HepG2 (cell line): ENCODE results near the gene SEPTIN2. TPM values are rescaled to one million over a fixed set of nuclear protein-coding genes. Genes with fewer than 3 reads are reported as not detected.
"Not testable (repeated sequence)": the region's sequence is repeated elsewhere in the genome, so short reads cannot be mapped to it uniquely, and the experiment has no call there.

Source experiments
- RARA ChIP-seq: IDR thresholded peaks from 2 replicates; pipeline ENCODE4 v1.6.1; 2016; ENCODE audit warnings: missing genetic modification reagents, missing compliant biosample characterization
- RCOR2 ChIP-seq: IDR thresholded peaks from 2 replicates; pipeline ENCODE4 v1.6.1; 2016; ENCODE audit warnings: missing biosample characterization, missing genetic modification reagents
- SOX6 ChIP-seq, 2 experiments: fragments of 450-650 bp in 1 of 2; sonication (generic) in 1 of 2; formaldehyde crosslinking in 1 of 2; IDR thresholded peaks; 2 replicates each; pipeline versions ENCODE4 v1.4.0 to v1.6.1; 2017 to 2020; ENCODE audit warnings: antibody characterized with exemption in 1 of 2, mild to moderate bottlenecking in 1 of 2, missing genetic modification reagents in 1 of 2
- TBX2 ChIP-seq: sonication (generic); formaldehyde crosslinking; IDR thresholded peaks from 2 replicates; pipeline ENCODE4 v1.5.0; 2020; ENCODE audit warnings: missing genetic modification reagents, mild to moderate bottlenecking, borderline replicate concordance
- TBX3 ChIP-seq: fragments of 450-650 bp; IDR thresholded peaks from 2 replicates; pipeline ENCODE4 v1.6.1; 2017; ENCODE audit warnings: antibody characterized with exemption, mild to moderate bottlenecking, inconsistent platforms, borderline replicate concordance
- THAP11 ChIP-seq: IDR thresholded peaks from 2 replicates; pipeline ENCODE4 v1.6.1; 2016; ENCODE audit warnings: missing biosample characterization, missing genetic modification reagents
- ZBTB38 ChIP-seq: sonication (generic); formaldehyde crosslinking; IDR thresholded peaks from 2 replicates; pipeline ENCODE4 v1.5.1; 2020; ENCODE audit warnings: mild to moderate bottlenecking, missing genetic modification reagents
- polyA plus RNA-seq, 8 experiments: library from polyadenylated mRNA; depleted of rRNA in 3 of 8; stranded (reverse) in 7 of 8; unstranded in 1 of 8; fragments of >200 nt; fragmentation: Illumina TruSeq in 4 of 8; extraction: Trizol in 4 of 8; gene quantifications; 2 replicates each; pipeline versions ENCODE4 v1.2.1 to v1.2.3, GENCODE V29; 2011 to 2016; ENCODE audit warnings: low read depth in 4 of 8, missing spikeins in 1 of 8, mixed read lengths in 1 of 8; ENCODE audit not compliant: insufficient read depth in 1 of 8
- total RNA-seq, 5 experiments: library from RNA; depleted of rRNA; stranded (reverse); fragments of >200 nt; fragmentation: Illumina TruSeq; extraction: Trizol; gene quantifications; 2 replicates each; pipeline ENCODE4 v1.2.3, GENCODE V29; 2016; ENCODE audit warnings: low read depth in 1 of 5
- TF ChIP-seq, protein P1 (sequence below): IDR thresholded peaks from 2 replicates; pipeline ENCODE4 v1.4.0; 2020; ENCODE audit warnings: mild to moderate bottlenecking, missing genetic modification reagents
- TF ChIP-seq, protein P2 (sequence below), 2 experiments: fragments of 450-650 bp in 1 of 2; sonication (generic) in 1 of 2; formaldehyde crosslinking in 1 of 2; IDR thresholded peaks; 2 replicates each; pipeline versions ENCODE4 v1.6.1 to v1.8.0; 2016 to 2022; ENCODE audit warnings: antibody characterized with exemption in 1 of 2, mild to moderate bottlenecking in 1 of 2, missing genetic modification reagents in 1 of 2
- TF ChIP-seq, protein P3 (sequence below): IDR thresholded peaks from 2 replicates; pipeline ENCODE4 v1.6.1; 2016; ENCODE audit warnings: mild to moderate bottlenecking
- TF ChIP-seq, protein P4 (sequence below), 2 experiments: sonication (generic) in 1 of 2; formaldehyde crosslinking in 1 of 2; IDR thresholded peaks; 2 replicates each; pipeline versions ENCODE4 v1.5.1 to v1.6.1; 2011 to 2020; ENCODE audit warnings: borderline replicate concordance in 1 of 2, low read depth in 1 of 2, low read length in 1 of 2, mild to moderate bottlenecking in 1 of 2, missing genetic modification reagents in 1 of 2, moderate library complexity in 1 of 2

SEPTIN2 gene
- total and polyA plus RNA-seq, 2 of the 13 experiments (the other 11 are each of a cell fraction or from before 2014, with no cell fraction given) = 493 to 733 TPM

DNA sequence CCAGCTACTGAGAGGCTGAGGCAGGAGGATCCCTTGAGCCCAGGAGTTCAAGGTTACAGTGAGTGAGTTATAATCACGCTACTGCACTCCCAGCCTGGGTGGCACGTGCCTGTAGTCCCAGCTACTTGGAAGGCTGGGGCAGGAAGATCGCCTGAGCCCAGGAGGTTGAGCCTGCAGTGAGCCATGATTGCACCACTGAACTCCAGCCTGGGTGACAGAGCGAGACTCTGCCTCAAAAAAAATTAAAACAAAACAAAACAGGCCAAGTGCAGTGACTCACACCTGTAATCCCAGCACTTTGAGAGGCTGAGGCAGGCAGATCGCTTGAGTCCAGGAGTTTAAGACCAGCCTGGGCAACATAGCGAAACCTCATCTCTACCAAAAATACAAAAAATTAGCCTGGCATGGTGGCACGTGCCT is 22.3 kb upstream of the SEPTIN2 start (continued):
- TF ChIP-seq, protein P1, sequence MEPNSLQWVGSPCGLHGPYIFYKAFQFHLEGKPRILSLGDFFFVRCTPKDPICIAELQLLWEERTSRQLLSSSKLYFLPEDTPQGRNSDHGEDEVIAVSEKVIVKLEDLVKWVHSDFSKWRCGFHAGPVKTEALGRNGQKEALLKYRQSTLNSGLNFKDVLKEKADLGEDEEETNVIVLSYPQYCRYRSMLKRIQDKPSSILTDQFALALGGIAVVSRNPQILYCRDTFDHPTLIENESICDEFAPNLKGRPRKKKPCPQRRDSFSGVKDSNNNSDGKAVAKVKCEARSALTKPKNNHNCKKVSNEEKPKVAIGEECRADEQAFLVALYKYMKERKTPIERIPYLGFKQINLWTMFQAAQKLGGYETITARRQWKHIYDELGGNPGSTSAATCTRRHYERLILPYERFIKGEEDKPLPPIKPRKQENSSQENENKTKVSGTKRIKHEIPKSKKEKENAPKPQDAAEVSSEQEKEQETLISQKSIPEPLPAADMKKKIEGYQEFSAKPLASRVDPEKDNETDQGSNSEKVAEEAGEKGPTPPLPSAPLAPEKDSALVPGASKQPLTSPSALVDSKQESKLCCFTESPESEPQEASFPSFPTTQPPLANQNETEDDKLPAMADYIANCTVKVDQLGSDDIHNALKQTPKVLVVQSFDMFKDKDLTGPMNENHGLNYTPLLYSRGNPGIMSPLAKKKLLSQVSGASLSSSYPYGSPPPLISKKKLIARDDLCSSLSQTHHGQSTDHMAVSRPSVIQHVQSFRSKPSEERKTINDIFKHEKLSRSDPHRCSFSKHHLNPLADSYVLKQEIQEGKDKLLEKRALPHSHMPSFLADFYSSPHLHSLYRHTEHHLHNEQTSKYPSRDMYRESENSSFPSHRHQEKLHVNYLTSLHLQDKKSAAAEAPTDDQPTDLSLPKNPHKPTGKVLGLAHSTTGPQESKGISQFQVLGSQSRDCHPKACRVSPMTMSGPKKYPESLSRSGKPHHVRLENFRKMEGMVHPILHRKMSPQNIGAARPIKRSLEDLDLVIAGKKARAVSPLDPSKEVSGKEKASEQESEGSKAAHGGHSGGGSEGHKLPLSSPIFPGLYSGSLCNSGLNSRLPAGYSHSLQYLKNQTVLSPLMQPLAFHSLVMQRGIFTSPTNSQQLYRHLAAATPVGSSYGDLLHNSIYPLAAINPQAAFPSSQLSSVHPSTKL (CRISPR knock-in tag) = peak; percentile 62
- TF ChIP-seq SOX6 (IDR thresholded peaks at IDR 0.05) = not testable (repeated sequence)
- TF ChIP-seq SOX6 (CRISPR knock-in tag; IDR thresholded peaks at IDR 0.05) (peak; percentile 69), RARA (CRISPR knock-in tag) (peak; percentile 43; the same call in 1 of the 2 replicates), TBX3 (peak; percentile 30; the same call in 1 of the 2 replicates), RCOR2 (peak; percentile 48; the same call in 1 of the 2 replicates), THAP11 (peak; percentile 4; the same call in 1 of the 2 replicates), TBX2 (CRISPR knock-in tag) (peak; percentile 75), ZBTB38 (CRISPR knock-in tag) (peak; percentile 68)
- TF ChIP-seq, protein P2, sequence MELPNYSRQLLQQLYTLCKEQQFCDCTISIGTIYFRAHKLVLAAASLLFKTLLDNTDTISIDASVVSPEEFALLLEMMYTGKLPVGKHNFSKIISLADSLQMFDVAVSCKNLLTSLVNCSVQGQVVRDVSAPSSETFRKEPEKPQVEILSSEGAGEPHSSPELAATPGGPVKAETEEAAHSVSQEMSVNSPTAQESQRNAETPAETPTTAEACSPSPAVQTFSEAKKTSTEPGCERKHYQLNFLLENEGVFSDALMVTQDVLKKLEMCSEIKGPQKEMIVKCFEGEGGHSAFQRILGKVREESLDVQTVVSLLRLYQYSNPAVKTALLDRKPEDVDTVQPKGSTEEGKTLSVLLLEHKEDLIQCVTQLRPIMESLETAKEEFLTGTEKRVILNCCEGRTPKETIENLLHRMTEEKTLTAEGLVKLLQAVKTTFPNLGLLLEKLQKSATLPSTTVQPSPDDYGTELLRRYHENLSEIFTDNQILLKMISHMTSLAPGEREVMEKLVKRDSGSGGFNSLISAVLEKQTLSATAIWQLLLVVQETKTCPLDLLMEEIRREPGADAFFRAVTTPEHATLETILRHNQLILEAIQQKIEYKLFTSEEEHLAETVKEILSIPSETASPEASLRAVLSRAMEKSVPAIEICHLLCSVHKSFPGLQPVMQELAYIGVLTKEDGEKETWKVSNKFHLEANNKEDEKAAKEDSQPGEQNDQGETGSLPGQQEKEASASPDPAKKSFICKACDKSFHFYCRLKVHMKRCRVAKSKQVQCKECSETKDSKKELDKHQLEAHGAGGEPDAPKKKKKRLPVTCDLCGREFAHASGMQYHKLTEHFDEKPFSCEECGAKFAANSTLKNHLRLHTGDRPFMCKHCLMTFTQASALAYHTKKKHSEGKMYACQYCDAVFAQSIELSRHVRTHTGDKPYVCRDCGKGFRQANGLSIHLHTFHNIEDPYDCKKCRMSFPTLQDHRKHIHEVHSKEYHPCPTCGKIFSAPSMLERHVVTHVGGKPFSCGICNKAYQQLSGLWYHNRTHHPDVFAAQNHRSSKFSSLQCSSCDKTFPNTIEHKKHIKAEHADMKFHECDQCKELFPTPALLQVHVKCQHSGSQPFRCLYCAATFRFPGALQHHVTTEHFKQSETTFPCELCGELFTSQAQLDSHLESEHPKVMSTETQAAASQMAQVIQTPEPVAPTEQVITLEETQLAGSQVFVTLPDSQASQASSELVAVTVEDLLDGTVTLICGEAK (IDR thresholded peaks at IDR 0.05) = not testable (repeated sequence)
- TF ChIP-seq, protein P2 (CRISPR knock-in tag; IDR thresholded peaks at IDR 0.05) = peak; percentile 69; the same call in 1 of the 2 replicates
- TF ChIP-seq, protein P3, sequence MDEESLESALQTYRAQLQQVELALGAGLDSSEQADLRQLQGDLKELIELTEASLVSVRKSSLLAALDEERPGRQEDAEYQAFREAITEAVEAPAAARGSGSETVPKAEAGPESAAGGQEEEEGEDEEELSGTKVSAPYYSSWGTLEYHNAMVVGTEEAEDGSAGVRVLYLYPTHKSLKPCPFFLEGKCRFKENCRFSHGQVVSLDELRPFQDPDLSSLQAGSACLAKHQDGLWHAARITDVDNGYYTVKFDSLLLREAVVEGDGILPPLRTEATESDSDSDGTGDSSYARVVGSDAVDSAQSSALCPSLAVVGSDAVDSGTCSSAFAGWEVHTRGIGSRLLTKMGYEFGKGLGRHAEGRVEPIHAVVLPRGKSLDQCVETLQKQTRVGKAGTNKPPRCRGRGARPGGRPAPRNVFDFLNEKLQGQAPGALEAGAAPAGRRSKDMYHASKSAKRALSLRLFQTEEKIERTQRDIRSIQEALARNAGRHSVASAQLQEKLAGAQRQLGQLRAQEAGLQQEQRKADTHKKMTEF (CRISPR knock-in tag) = 0 out of 2 replicates have a peak, but pooled peaks have one; percentile 21
- TF ChIP-seq, protein P4, sequence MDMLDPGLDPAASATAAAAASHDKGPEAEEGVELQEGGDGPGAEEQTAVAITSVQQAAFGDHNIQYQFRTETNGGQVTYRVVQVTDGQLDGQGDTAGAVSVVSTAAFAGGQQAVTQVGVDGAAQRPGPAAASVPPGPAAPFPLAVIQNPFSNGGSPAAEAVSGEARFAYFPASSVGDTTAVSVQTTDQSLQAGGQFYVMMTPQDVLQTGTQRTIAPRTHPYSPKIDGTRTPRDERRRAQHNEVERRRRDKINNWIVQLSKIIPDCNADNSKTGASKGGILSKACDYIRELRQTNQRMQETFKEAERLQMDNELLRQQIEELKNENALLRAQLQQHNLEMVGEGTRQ (IDR thresholded peaks at IDR 0.05; ENCODE audit: low read depth, low read length) = not testable (repeated sequence)
- TF ChIP-seq, protein P4 (CRISPR knock-in tag; IDR thresholded peaks at IDR 0.05; ENCODE audit: borderline replicate concordance) = peak; percentile 47; the same call in 1 of the 2 replicates
